ENCODE measurements around the gene ZFP62.

The ZFP62 gene

GRCh38 chr5:180810959-180811622 lies 50.0 kb downstream of the ZFP62 start:
- no peaks in the 10 kb centered on the region for H3K9me3 ChIP-seq (ENCODE audit: control insufficient read depth, low read length)
- H3K27ac ChIP-seq (ENCODE audit: insufficient read depth, low read depth, low read length, poor library complexity, severe bottlenecking) = peak overlapping the region; percentile 86
- H3K36me3 ChIP-seq (ENCODE audit: control insufficient read depth, insufficient read depth, low read length) = no peaks in the 10 kb centered on the region
- no peaks in the 10 kb centered on the region for H3K27me3 ChIP-seq (ENCODE audit: control insufficient read depth, insufficient read depth, low read length, poor library complexity, severe bottlenecking)
- H3K4me3 ChIP-seq (ENCODE audit: insufficient read depth, low read depth, low read length) = peak overlapping the region; percentile 82
- peaks cover 12% of the 10 kb centered on the region for H3K4me1 ChIP-seq (ENCODE audit: control insufficient read depth, insufficient read depth, low read length)
- 11 to 13% methylated on average over 29 to 30 of the region's 30 CpGs for WGBS, 2 experiments

- H3K9me3 ChIP-seq (ENCODE audit: control insufficient read depth, low read length) = no peaks in the 10 kb centered on the region
- WGBS, 2 experiments = 1% methylated on average over 64 to 66 of the region's 66 CpGs
- H3K27ac ChIP-seq (ENCODE audit: insufficient read depth, low read depth, low read length, poor library complexity, severe bottlenecking) = peak overlapping the region; percentile 95
- no peaks in the 10 kb centered on the region for H3K36me3 ChIP-seq (ENCODE audit: control insufficient read depth, insufficient read depth, low read length)
- no peaks in the 10 kb centered on the region for H3K27me3 ChIP-seq (ENCODE audit: control insufficient read depth, insufficient read depth, low read length, poor library complexity, severe bottlenecking)
- H3K4me1 ChIP-seq (ENCODE audit: control insufficient read depth, insufficient read depth, low read length) = peaks cover 12% of the 10 kb centered on the region
- H3K4me3 ChIP-seq (ENCODE audit: insufficient read depth, low read depth, low read length) = peak overlapping the region; percentile 82
These were observed 50.7 kb downstream of the ZFP62 start for GRCh38 chr5:180810210-180810958.

GRCh38 chr5:180809403-180810209 lies 51.5 kb downstream of the ZFP62 start:
- Histone ChIP-seq H3K27me3 (ENCODE audit: control insufficient read depth, insufficient read depth, low read length, poor library complexity, severe bottlenecking) (no peaks in the 10 kb centered on the region), H3K4me1 (ENCODE audit: control insufficient read depth, insufficient read depth, low read length) (peaks cover 12% of the 10 kb centered on the region), H3K27ac (ENCODE audit: insufficient read depth, low read depth, low read length, poor library complexity, severe bottlenecking) (peak overlapping the region; percentile 95), H3K9me3 (ENCODE audit: control insufficient read depth, low read length) (no peaks in the 10 kb centered on the region), H3K4me3 (ENCODE audit: insufficient read depth, low read depth, low read length) (peak overlapping the region; percentile 82), H3K36me3 (ENCODE audit: control insufficient read depth, insufficient read depth, low read length) (no peaks in the 10 kb centered on the region)
- 9 to 10% methylated on average over 38 to 40 of the region's 40 CpGs for WGBS, 2 experiments

GRCh38 chr5:180808461-180809000 lies 52.5 kb downstream of the ZFP62 start:
- peak overlapping the region; percentile 82 for H3K4me3 ChIP-seq (ENCODE audit: insufficient read depth, low read depth, low read length)
- no peaks in the 10 kb centered on the region for H3K27me3 ChIP-seq (ENCODE audit: control insufficient read depth, insufficient read depth, low read length, poor library complexity, severe bottlenecking)
- 85 to 86% methylated on average over 4 to 5 of the region's 5 CpGs for WGBS, 2 experiments
- H3K9me3 ChIP-seq (ENCODE audit: control insufficient read depth, low read length) = no peaks in the 10 kb centered on the region
- H3K36me3 ChIP-seq (ENCODE audit: control insufficient read depth, insufficient read depth, low read length) = no peaks in the 10 kb centered on the region
- no peak overlapping the region for H3K27ac ChIP-seq (ENCODE audit: insufficient read depth, low read depth, low read length, poor library complexity, severe bottlenecking)
- peaks cover 16% of the 10 kb centered on the region for H3K4me1 ChIP-seq (ENCODE audit: control insufficient read depth, insufficient read depth, low read length)

GRCh38 chr5:180807654-180808414 lies 53.2 kb downstream of the ZFP62 start:
- Histone ChIP-seq H3K4me3 (ENCODE audit: insufficient read depth, low read depth, low read length) (no peak overlapping the region), H3K27ac (ENCODE audit: insufficient read depth, low read depth, low read length, poor library complexity, severe bottlenecking) (no peak overlapping the region), H3K36me3 (ENCODE audit: control insufficient read depth, insufficient read depth, low read length) (no peaks in the 10 kb centered on the region), H3K9me3 (ENCODE audit: control insufficient read depth, low read length) (no peaks in the 10 kb centered on the region), H3K27me3 (ENCODE audit: control insufficient read depth, insufficient read depth, low read length, poor library complexity, severe bottlenecking) (no peaks in the 10 kb centered on the region), H3K4me1 (ENCODE audit: control insufficient read depth, insufficient read depth, low read length) (peaks cover 22% of the 10 kb centered on the region)
- WGBS, 2 experiments = 92 to 96% methylated on average over 6 of the region's 6 CpGs

GRCh38 chr5:180807046-180807445 lies 54.0 kb downstream of the ZFP62 start:
- 87 to 100% methylated on average over 1 of the region's 1 CpG for WGBS, 2 experiments
- no peaks in the 10 kb centered on the region for H3K36me3 ChIP-seq (ENCODE audit: control insufficient read depth, insufficient read depth, low read length)
- H3K9me3 ChIP-seq (ENCODE audit: control insufficient read depth, low read length) = no peaks in the 10 kb centered on the region
- no peak overlapping the region for H3K4me3 ChIP-seq (ENCODE audit: insufficient read depth, low read depth, low read length)
- no peak overlapping the region for H3K27ac ChIP-seq (ENCODE audit: insufficient read depth, low read depth, low read length, poor library complexity, severe bottlenecking)
- H3K4me1 ChIP-seq (ENCODE audit: control insufficient read depth, insufficient read depth, low read length) = peaks cover 22% of the 10 kb centered on the region
- H3K27me3 ChIP-seq (ENCODE audit: control insufficient read depth, insufficient read depth, low read length, poor library complexity, severe bottlenecking) = no peaks in the 10 kb centered on the region

- Histone ChIP-seq H3K27me3 (ENCODE audit: control insufficient read depth, insufficient read depth, low read length, poor library complexity, severe bottlenecking) (no peaks in the 10 kb centered on the region), H3K9me3 (ENCODE audit: control insufficient read depth, low read length) (no peaks in the 10 kb centered on the region), H3K27ac (ENCODE audit: insufficient read depth, low read depth, low read length, poor library complexity, severe bottlenecking) (no peak overlapping the region), H3K4me1 (ENCODE audit: control insufficient read depth, insufficient read depth, low read length) (peaks cover 27% of the 10 kb centered on the region), H3K4me3 (ENCODE audit: insufficient read depth, low read depth, low read length) (no peak overlapping the region), H3K36me3 (ENCODE audit: control insufficient read depth, insufficient read depth, low read length) (no peaks in the 10 kb centered on the region)
- WGBS, 2 experiments = 90 to 93% methylated on average over 9 of the region's 9 CpGs
These were observed 54.6 kb downstream of the ZFP62 start for GRCh38 chr5:180806351-180807011.

GRCh38 chr5:180804129-180804618 lies 56.9 kb downstream of the ZFP62 start:
- 95 to 97% methylated on average over 22 of the region's 22 CpGs for WGBS, 2 experiments
- Histone ChIP-seq H3K4me3 (ENCODE audit: insufficient read depth, low read depth, low read length) (no peak overlapping the region), H3K27me3 (ENCODE audit: control insufficient read depth, insufficient read depth, low read length, poor library complexity, severe bottlenecking) (no peaks in the 10 kb centered on the region), H3K27ac (ENCODE audit: insufficient read depth, low read depth, low read length, poor library complexity, severe bottlenecking) (no peak overlapping the region), H3K4me1 (ENCODE audit: control insufficient read depth, insufficient read depth, low read length) (peaks cover 28% of the 10 kb centered on the region), H3K36me3 (ENCODE audit: control insufficient read depth, insufficient read depth, low read length) (no peaks in the 10 kb centered on the region), H3K9me3 (ENCODE audit: control insufficient read depth, low read length) (no peaks in the 10 kb centered on the region)

Measured in ectodermal cell (in vitro differentiated cells).